Heart left ventricle (tissue), 16 donors: ENCODE data around the gene TAAR9. TPM values are rescaled to one million over a fixed set of nuclear protein-coding genes. Genes with fewer than 3 reads are reported as not detected.

Source experiments
- ATAC-seq, 4 donors: fragments of 200-7000 bp; cut with Tn5 transposase; one replicate each; pipeline ENCODE4 v1.9.1; 2020 to 2022; ENCODE audit warnings: moderate library complexity in 4 of 4, mild to moderate bottlenecking in 3 of 4, moderate number of reproducible peaks in 1 of 4
- DNase-seq, 5 donors: peaks; one replicate each; pipeline ENCODE4 v3.0.0-alpha.2; 2020
- H3K27ac ChIP-seq, 12 donors: fragments of 200-600 bp; sonication (generic) in 4 of 12; one replicate each; pipeline versions ENCODE4 v1.5.0 to v1.8.0; 2016 to 2022; ENCODE audit warnings: mild to moderate bottlenecking in 2 of 12
- H3K27me3 ChIP-seq, 9 donors: fragments of 200-600 bp; sonication (generic) in 2 of 9; one replicate each; pipeline versions ENCODE4 v1.5.1 to v1.8.0; 2016 to 2022; ENCODE audit warnings: mild to moderate bottlenecking in 3 of 9
- H3K36me3 ChIP-seq, 9 donors: fragments of 200-600 bp; sonication (generic) in 2 of 9; one replicate each; pipeline versions ENCODE4 v1.5.0 to v1.8.0; 2018 to 2022; ENCODE audit warnings: mild to moderate bottlenecking in 2 of 9
- H3K4me1 ChIP-seq, 12 donors: fragments of 200-600 bp; sonication (generic) in 4 of 12; one replicate each; pipeline versions ENCODE4 v1.5.0 to v1.8.0; 2016 to 2022; ENCODE audit warnings: mild to moderate bottlenecking in 3 of 12
- H3K4me3 ChIP-seq, 12 donors: fragments of 200-600 bp; sonication (generic) in 4 of 12; one replicate each; pipeline versions ENCODE4 v1.5.0 to v1.8.0; 2017 to 2022; ENCODE audit warnings: mild to moderate bottlenecking in 9 of 12, moderate library complexity in 4 of 12
- H3K9me3 ChIP-seq, 12 donors: fragments of 200-600 bp; sonication (generic) in 4 of 12; one replicate each; pipeline versions ENCODE4 v1.5.0 to v1.8.0; 2016 to 2022; ENCODE audit warnings: mild to moderate bottlenecking in 1 of 12
- POLR2A ChIP-seq, 2 donors: fragments of 450-650 bp; IDR thresholded peaks; one replicate each; pipeline ENCODE4 v1.6.1; 2017; ENCODE audit warnings: antibody characterized with exemption in 2 of 2, mild to moderate bottlenecking in 2 of 2, moderate library complexity in 2 of 2
- WGBS, 4 donors: extraction: QIAGEN DNeasy Blood & Tissue Kit in 2 of 4; methylation state at CpG; one replicate each; pipeline versions ENCODE4 v1.1.5 to v1.1.7; 2013 to 2018; 5-methylcytosine and 5-hydroxymethylcytosine counted together
- intact Hi-C, 10 donors: fragments of 100-400 bp; cut with DNase I; formaldehyde crosslinking; loops; one replicate each; pipeline versions ENCODE4 v1.11.1 to v1.14.2; 2022
- polyA plus RNA-seq, 2 donors: library from polyadenylated mRNA; stranded (reverse); fragments of 200-250 nt; gene quantifications; one replicate each; pipeline ENCODE4 v1.2.3, GENCODE V29; 2013
- total RNA-seq, 9 donors: library from RNA; depleted of rRNA in 2 of 9; stranded (reverse); fragments of >200 nt in 2 of 9; fragmentation: NEBNext Ultra II Directional in 3 of 9; extraction: Animal tissue kit (Norgen Biotek cat#: 25700) in 3 of 9; gene quantifications; one replicate each; pipeline versions ENCODE4 v1.1.0 to v1.2.4, GENCODE V29; 2016 to 2023
- TF ChIP-seq, protein P1 (sequence below), 12 donors: fragments of 200-600 bp; sonication (generic) in 4 of 12; IDR thresholded peaks; one replicate each; pipeline versions ENCODE4 v1.5.0 to v1.8.0; 2018 to 2022; ENCODE audit warnings: antibody characterized with exemption in 12 of 12, mild to moderate bottlenecking in 5 of 12
- donor health status: ischemic (EF 13 %, LVEDD 7.1; RV severe dilation, severe dysfunction).
- donor health status: healthy with polysubstance abuse.
- donor health status: DM: no; HTN: yes; CAD: no.
- donor health status: DM: no; HTN: no; CAD: no.
- donor health status: ischemic (EF 25% LVEDD 6.9; RV normal size, moderate dysfunction).
- donor health status: ischemic (EF 25% LVEDD 5.7; RV mildly dilated, moderate dysfunction).
- donor health status: healthy.
- donor health status: DM: yes; HTN: yes; CAD: no.
- donor health status: ischemic (EF 35%, LVEDD 5.7; RV mildly dilated, moderate dysfunction).
- donor health status: nonischemic (EF 11% LVEDD 7.7; RV severe dilation, severe dysfunction).
- donor health status: DM: yes; HTN: yes; CAD: no.
- donor health status: PGD.
- donor health status: ischemic (EF 29% LVEDD 5.4; RV normal size, mild dysfunction).
- donor health status: nonischemic (EF 23%, LVEDD 6.1; RV moderate dilation, normal function).

Gene TAAR9
- total and polyA plus RNA-seq, 11 donors: not detected

DNA sequence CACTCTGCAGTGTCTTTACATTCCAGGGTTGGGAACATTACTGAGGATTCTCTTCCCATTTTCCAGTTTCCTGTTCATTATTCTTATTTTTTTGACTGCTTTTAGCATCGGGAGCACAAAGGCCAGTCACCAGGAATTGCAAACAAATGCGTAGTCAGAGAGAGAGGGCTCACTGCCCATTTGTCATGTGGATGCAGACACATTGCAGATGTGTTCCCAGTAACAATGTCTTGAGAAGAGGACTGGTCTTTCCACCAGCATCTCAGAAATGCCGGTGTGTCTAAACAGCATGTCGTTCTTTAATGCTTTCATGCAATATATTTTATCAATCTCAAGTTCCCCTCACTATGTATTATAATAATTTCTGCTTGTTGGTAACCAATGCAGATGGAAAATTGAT is 31.1 kb downstream of the TAAR9 start:
- TF ChIP-seq POLR2A (IDR thresholded peaks at IDR 0.05): no peak
- no peak overlapping the region for H3K4me3 ChIP-seq
- H3K4me1 ChIP-seq: no peaks in the 10 kb centered on the region
- no peak overlapping the region for H3K27ac ChIP-seq
- intact Hi-C loops: loop anchor here in 1 of 10 donors (10.0 kb wide), 1 partner anchor 586 kb away; no protein-coding TSS in a partner anchor
- DNase-seq (no peak), ATAC-seq (no peak)
- H3K9me3 ChIP-seq: no peaks in the 10 kb centered on the region
- peaks cover 0 to 31% (median 9%) of the 10 kb centered on the region in 9 donors for H3K27me3 ChIP-seq
- WGBS, 4 donors: 49 to 61% (median 56%) methylated on average over 4 of the region's 4 CpGs
- H3K36me3 ChIP-seq: no peaks in the 10 kb centered on the region

DNA sequence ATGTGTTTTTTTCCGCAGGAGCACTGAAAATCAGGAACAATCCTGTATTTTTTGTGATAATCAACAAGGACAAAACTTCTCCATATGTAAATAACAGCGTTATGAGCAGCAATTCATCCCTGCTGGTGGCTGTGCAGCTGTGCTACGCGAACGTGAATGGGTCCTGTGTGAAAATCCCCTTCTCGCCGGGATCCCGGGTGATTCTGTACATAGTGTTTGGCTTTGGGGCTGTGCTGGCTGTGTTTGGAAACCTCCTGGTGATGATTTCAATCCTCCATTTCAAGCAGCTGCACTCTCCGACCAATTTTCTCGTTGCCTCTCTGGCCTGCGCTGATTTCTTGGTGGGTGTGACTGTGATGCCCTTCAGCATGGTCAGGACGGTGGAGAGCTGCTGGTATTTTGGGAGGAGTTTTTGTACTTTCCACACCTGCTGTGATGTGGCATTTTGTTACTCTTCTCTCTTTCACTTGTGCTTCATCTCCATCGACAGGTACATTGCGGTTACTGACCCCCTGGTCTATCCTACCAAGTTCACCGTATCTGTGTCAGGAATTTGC is 32.2 kb downstream of the TAAR9 start, which contains the start of gene TAAR6:
Gene TAAR6 (plus strand): TSS at position 102 of the 557 bp plus-strand sequence. CDS start 0 bp downstream, at position 102.
- Histone ChIP-seq H3K4me1 (no peaks in the 10 kb centered on the region), H3K4me3 (no peak within 1 kb of the TSS), H3K27ac (no peak within 1 kb of the TSS), H3K36me3 (no peaks in the 10 kb centered on the region), H3K27me3 (peaks cover 0 to 27% (median 9%) of the 10 kb centered on the region in 9 donors), H3K9me3 (no peaks in the 10 kb centered on the region)
- TF ChIP-seq, protein P1, sequence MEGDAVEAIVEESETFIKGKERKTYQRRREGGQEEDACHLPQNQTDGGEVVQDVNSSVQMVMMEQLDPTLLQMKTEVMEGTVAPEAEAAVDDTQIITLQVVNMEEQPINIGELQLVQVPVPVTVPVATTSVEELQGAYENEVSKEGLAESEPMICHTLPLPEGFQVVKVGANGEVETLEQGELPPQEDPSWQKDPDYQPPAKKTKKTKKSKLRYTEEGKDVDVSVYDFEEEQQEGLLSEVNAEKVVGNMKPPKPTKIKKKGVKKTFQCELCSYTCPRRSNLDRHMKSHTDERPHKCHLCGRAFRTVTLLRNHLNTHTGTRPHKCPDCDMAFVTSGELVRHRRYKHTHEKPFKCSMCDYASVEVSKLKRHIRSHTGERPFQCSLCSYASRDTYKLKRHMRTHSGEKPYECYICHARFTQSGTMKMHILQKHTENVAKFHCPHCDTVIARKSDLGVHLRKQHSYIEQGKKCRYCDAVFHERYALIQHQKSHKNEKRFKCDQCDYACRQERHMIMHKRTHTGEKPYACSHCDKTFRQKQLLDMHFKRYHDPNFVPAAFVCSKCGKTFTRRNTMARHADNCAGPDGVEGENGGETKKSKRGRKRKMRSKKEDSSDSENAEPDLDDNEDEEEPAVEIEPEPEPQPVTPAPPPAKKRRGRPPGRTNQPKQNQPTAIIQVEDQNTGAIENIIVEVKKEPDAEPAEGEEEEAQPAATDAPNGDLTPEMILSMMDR (IDR thresholded peaks at IDR 0.05): no peak
- no peak for TF ChIP-seq POLR2A (IDR thresholded peaks at IDR 0.05)
- 72 to 76% (median 75%) methylated on average over 15 of the region's 15 CpGs for WGBS, 4 donors
- intact Hi-C loops: no loop called here
- no peak for DNase-seq
- no peak for ATAC-seq

DNA sequence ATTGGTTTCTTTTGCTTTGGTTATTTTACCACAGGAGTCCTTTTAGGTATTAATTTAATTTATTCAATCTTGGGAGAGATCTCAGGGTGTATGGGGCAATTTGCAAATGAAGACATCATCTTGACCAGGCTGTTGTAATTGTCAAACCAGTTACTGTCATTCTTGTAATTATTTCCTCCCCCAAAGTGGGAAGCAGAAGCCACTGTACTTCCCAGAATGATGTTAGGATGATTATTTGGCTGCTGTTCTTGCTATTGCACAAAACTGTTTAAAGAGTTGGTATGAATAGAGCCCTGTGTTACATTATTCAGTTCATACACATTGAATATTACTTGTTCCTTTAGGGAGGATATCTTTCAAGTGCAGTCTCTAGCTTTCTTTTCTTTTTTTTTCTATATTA is 33.7 kb downstream of the TAAR9 start:
- TF ChIP-seq, protein P1 (IDR thresholded peaks at IDR 0.05): no peak
- no peak for TF ChIP-seq POLR2A (IDR thresholded peaks at IDR 0.05)

DNA sequence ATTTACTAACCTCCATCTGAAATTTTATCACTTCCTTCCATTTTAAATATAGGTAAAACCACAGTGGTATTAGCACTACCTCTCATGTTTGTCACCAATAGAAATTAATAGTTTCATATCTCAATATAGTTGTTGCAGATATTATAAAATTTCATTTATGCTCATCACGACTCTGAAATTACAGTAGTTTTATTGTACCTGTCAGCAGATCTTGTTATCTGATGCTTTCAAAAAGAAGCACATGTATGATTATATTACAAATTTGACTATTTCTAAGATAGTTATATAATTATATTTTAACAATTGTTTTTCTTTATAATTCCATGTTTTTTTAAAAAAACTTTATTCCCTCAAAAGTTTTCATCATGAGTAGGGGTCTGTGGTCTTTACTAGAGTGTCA is 46.6 kb downstream of the TAAR9 start:
- Histone ChIP-seq H3K36me3 (no peaks in the 10 kb centered on the region), H3K27me3 (peaks cover 0 to 4% (median 0%) of the 10 kb centered on the region in 9 donors), H3K27ac (no peak overlapping the region), H3K4me1 (no peaks in the 10 kb centered on the region), H3K4me3 (no peak overlapping the region), H3K9me3 (peaks cover 0 to 6% (median 0%) of the 10 kb centered on the region in 12 donors)
- intact Hi-C loops: no loop called here
- WGBS, 4 donors: 70 to 87% (median 80%) methylated on average over 1 of the region's 1 CpG
- TF ChIP-seq, protein P1 (IDR thresholded peaks at IDR 0.05): no peak
- DNase-seq (no peak), ATAC-seq (no peak)

More for the DNA sequence above, 33.7 kb downstream of the TAAR9 start:
- H3K4me3 ChIP-seq: no peak overlapping the region
- no peaks in the 10 kb centered on the region for H3K4me1 ChIP-seq
- no peak for ATAC-seq
- no peaks in the 10 kb centered on the region for H3K36me3 ChIP-seq
- intact Hi-C loops: no loop called here
- no peak for DNase-seq
- no peak overlapping the region for H3K27ac ChIP-seq
- H3K27me3 ChIP-seq: peaks cover 0 to 24% (median 5%) of the 10 kb centered on the region in 9 donors
- no peaks in the 10 kb centered on the region for H3K9me3 ChIP-seq

DNA sequence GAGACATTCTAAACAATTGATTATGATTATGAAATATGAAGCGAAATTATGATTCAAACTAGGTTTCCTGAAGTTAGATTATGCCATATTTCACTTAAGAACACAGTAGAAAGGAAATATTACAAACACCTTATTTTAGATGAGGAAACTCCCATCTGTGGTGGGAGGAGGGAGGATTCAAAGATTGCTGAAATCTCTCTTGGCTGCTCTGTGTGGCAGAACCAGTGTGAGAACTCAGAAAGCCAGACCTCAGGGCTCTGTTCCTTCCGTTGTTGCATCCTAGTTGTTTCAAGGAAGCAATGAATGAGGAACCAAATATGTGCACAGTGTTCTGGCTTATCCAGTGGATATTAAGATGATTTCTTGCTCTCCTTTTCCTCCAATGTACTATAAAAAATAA is 49.3 kb downstream of the TAAR9 start:
- no peaks in the 10 kb centered on the region for H3K9me3 ChIP-seq
- ATAC-seq (peak in 1 of 4 donors; percentile 65), DNase-seq (no peak)
- 58 to 66% (median 61%) methylated on average over 2 of the region's 2 CpGs for WGBS, 4 donors
- H3K4me3 ChIP-seq: no peak overlapping the region
- no peaks in the 10 kb centered on the region for H3K4me1 ChIP-seq
- H3K36me3 ChIP-seq: no peaks in the 10 kb centered on the region
- peaks cover 0 to 12% (median 0%) of the 10 kb centered on the region in 9 donors for H3K27me3 ChIP-seq
- H3K27ac ChIP-seq: no peak overlapping the region
- intact Hi-C loops: no loop called here
- TF ChIP-seq POLR2A (IDR thresholded peaks at IDR 0.05): no peak
- TF ChIP-seq, protein P1 (IDR thresholded peaks at IDR 0.05): no peak
